ENCODE measurements around the gene SH2D3A.
"Not testable (repeated sequence)": the region's sequence is repeated elsewhere in the genome, so short reads cannot be mapped to it uniquely, and the experiment has no call there.

The SH2D3A gene

GRCh38 chr19:6790194-6791128 is 23.2 kb upstream of the SH2D3A start:
- DNase-seq (ENCODE audit: low spot score): no peak

- no peak for DNase-seq (ENCODE audit: low spot score)
These were observed 21.7 kb upstream of the SH2D3A start for GRCh38 chr19:6788896-6789295.

GRCh38 chr19:6787393-6787792 is 20.2 kb upstream of the SH2D3A start:
- no peak for DNase-seq (ENCODE audit: low spot score)

GRCh38 chr19:6779206-6779605 is 12.0 kb upstream of the SH2D3A start:
- no peak for DNase-seq (ENCODE audit: low spot score)

- no peak for DNase-seq (ENCODE audit: low spot score)
These were observed 11.2 kb upstream of the SH2D3A start for GRCh38 chr19:6778386-6778785.

- no peak for DNase-seq (ENCODE audit: low spot score)
These were observed 10.2 kb upstream of the SH2D3A start for GRCh38 chr19:6777434-6777833.

- DNase-seq (ENCODE audit: low spot score): no peak
These were observed 9.8 kb upstream of the SH2D3A start for GRCh38 chr19:6776999-6777398.

- not testable (repeated sequence) for DNase-seq (ENCODE audit: low spot score)
These were observed 8.8 kb upstream of the SH2D3A start for GRCh38 chr19:6776045-6776444.

GRCh38 chr19:6774821-6775707 is 7.8 kb upstream of the SH2D3A start:
- DNase-seq (ENCODE audit: low spot score): peak; percentile 29

GRCh38 chr19:6773323-6773931 is 6.2 kb upstream of the SH2D3A start:
- DNase-seq (ENCODE audit: low spot score): peak; percentile 46

GRCh38 chr19:6772866-6773322 is 5.7 kb upstream of the SH2D3A start:
- no peak for DNase-seq (ENCODE audit: low spot score)

- DNase-seq (ENCODE audit: low spot score): peak; percentile 53
These were observed 5.0 kb upstream of the SH2D3A start, which contains the start of gene VAV1 for GRCh38 chr19:6772028-6772865. Gene VAV1, plus strand, starts transcription at chr19:6772708. Its CDS starts 100 bp downstream, at chr19:6772808.

- not testable (repeated sequence) for DNase-seq (ENCODE audit: low spot score)
These were observed 4.4 kb upstream of the SH2D3A start for GRCh38 chr19:6771648-6772027.

GRCh38 chr19:6769006-6769619 is 1.9 kb upstream of the SH2D3A start:
- no peak for DNase-seq (ENCODE audit: low spot score)

- no peak for DNase-seq (ENCODE audit: low spot score)
These were observed 1.1 kb upstream of the SH2D3A start for GRCh38 chr19:6768236-6768785.

GRCh38 chr19:6767081-6767356 is 216 bp downstream of the SH2D3A start:
- DNase-seq (ENCODE audit: low spot score): no peak

- no peak for DNase-seq (ENCODE audit: low spot score)
These were observed 716 bp downstream of the SH2D3A start for GRCh38 chr19:6766357-6767080.

- DNase-seq (ENCODE audit: low spot score): no peak
These were observed 1.4 kb downstream of the SH2D3A start for GRCh38 chr19:6765738-6766356.

- not testable (repeated sequence) for DNase-seq (ENCODE audit: low spot score)
These were observed 4.9 kb downstream of the SH2D3A start for GRCh38 chr19:6762253-6762797.

Data from Ammon's horn (tissue), 1 donor.